Measurements from ENCODE around the gene CINP.
A peak's percentile ranks its signal among the peaks of the same experiment; 100 is the strongest.
"Not testable (repeated sequence)": the region's sequence is repeated elsewhere in the genome, so short reads cannot be mapped to it uniquely, and the experiment has no call there.

The CINP gene

DNA sequence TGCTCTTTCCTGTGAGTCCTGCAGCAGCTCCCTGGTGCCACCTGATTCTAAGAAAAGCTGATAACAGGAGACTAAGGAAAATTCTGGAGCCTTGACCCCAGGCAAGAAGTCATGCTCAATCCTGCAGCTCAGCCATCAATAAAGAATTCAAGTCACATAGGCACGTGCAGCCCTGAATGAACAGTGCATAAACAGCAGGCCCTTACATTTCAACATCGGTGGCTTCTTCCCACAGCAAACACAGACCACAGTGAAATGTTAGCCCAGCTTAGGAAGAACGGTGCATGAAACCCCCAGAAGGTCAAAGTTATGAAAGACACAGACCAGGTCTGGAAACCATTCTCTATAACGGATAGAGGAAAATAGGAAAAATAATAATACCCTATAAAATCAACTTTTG, 10.5 kb downstream of the CINP start:
- DNase-seq = no peak

DNA sequence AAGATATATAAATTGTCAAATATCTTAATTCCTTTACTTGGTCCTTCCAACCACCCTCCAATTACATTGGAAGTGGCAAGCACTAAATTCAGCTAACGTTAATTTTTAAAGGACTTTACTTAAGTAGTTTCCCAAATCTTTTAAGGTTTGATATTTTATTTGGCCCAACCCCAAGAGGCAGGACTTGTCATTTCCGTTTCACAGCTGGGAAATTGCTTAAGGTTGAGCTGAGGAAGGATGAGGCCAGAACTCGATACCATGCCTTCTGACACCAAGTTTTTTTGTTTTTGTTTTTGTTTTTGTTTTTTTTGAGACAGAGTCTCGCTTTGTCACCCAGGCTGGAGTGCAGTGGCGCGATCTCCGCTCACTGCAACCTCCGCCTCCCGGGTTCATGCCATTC, 11.1 kb downstream of the CINP start:
- DNase-seq = not testable (repeated sequence)

GRCh38 chr14:102351023-102351422, 11.7 kb downstream of the CINP start:
- DNase-seq = no peak

- DNase-seq = no peak
Measured at GRCh38 chr14:102348376-102348775, 14.3 kb downstream of the CINP start.

DNA sequence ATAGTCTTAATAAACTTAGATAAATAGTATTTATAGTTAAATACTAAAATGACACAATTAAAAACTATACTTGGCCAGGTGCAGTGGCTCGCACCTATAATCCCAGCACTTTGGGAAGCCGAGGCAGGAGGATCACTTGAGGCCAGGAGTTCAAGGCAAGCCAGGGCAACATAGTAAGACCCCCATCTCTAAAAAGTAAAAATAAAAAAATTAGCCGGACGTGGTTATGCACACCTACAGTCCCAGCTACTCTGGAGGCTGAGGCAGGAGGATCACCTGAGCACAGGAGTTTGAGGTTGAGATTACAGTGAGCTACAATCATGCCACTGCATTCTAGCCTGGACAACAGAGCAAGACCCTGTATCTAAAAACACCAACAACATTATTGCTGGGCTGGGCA, 16.0 kb downstream of the CINP start:
- DNase-seq = no peak

DNA sequence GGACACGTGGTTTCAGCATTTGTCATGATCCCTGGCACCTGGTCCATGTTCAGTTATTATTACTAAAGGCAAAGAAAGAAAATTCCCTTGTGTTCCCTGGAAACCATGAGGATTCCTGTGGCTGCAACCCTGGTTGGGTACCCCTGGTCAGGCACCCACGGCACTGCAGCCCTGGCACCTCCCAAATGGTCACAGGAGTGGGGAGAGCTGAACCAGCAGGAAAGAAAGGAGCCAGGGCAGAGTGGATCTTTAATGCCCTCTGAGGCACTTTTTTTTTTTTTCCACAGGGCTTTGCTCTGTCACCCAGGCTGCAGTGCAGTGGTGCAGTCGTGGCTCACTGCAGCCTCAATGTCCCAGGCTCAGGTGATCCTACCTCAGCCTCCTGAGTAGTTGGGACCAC, 17.5 kb downstream of the CINP start:
- DNase-seq = no peak

- no peak for DNase-seq
Measured at GRCh38 chr14:102344485-102344884, 18.2 kb downstream of the CINP start.

DNA sequence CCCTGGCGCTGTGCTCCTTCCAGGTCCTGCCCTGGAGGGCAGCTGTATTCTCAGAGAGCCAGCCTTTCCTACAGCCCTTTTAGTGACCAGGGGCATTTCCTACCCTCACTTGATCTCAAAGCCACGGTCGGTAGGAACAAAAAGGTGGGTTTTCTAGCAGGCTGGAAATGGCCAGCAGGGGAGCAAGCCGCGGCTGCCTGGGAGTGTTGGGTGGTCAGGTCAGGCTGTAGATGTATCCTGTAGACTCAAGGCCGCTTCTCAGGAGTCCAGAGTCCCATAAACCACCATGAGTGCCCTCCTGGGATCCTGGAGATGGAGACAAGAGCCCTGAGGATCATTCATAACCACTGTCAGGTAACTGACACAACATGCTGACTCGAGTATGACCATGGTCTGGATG, 18.6 kb downstream of the CINP start:
- DNase-seq = no peak

GRCh38 chr14:102342238-102342637, 20.5 kb downstream of the CINP start:
- no peak for DNase-seq

GRCh38 chr14:102341566-102341965, 21.1 kb downstream of the CINP start:
- no peak for DNase-seq

DNA sequence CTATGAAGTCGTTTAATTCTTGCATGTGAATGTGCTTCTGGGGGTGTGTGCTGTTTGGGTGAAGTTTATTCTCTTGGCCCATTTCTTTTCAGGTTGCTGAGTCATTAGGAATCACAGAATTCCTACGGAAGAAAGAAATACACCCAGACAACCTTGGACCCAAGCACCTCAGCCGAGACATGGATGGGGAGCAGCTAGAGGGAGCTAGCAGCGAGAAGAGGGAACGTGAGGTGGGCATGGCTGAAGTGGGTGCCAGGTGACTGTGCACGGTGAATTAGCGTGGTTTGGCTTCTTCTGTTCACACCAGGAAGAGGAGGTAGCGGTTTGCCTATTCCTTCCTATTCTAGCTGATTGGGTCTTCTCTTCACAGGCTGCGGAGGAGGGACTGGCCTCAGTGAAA, 24.0 kb downstream of the CINP start:
- DNase-seq = no peak

GRCh38 chr14:102335163-102335562, 27.5 kb downstream of the CINP start:
- DNase-seq = no peak

DNA sequence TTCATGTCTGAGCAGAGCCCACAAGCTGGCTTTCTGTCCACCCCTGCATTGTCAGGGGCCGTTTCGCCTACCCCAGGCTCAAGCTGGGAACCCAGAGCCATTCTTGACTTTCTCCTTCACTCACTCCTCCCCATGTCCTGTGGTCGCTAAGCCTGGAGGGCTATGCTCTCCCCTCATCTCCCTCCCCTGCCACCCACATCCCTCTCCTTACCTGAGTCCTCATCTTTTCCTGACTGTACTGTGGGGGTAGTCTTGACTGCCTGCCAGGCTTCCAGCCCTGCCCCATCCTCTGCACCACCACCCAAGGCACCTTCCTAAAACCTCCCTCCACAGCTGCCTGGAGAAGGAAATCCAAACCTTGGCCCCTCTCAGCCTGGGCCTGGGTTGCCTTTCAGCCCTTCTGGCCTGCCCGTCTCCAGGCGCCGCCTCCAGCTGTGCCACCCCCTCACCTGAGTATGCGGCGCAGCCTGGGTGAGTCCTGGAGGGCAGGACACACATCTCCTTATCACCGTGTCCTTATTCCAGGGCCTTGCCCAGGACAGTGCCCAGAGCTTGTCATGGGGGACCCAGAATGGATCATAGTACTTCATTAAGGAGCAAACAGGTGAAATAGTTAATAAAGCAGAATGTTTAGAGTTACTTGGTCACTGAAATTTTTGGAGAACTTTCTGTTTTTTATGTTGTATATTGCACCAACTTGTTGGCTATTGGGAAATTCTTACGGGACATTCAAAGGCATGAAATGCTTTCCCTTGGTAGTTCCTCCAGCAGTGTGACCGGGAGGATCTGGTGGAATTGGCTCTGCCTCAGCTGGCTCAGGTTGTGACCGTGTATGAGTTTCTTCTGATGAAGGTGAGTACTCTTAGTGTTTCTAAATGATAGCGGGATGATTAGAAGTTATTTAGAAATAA, 28.6 kb downstream of the CINP start:
- no peak for DNase-seq

GRCh38 chr14:102333390-102333789, 29.3 kb downstream of the CINP start:
- DNase-seq = no peak

- no peak for DNase-seq
Measured at GRCh38 chr14:102330806-102331205, 31.9 kb downstream of the CINP start.

DNA sequence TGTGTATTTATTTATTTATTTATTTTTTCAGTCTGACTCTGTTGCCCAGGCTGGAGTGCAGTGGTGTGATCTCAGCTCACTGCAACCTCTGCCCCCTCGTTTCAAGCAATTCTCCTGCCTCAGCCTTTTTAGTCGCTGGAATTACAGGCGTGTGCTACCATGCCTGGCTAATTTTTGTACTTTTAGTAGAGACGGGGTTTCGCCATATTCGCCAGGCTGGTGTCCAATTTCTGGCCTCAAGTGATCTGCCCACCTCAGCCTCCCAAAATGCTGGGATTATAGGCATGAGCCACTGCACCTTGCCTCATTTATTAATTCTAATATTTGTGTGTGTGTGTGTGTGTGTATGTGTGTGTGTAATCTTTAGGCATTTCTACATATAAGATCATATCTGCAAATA, 33.3 kb downstream of the CINP start:
- DNase-seq = not testable (repeated sequence)

GRCh38 chr14:102326583-102326982, 36.1 kb downstream of the CINP start:
- DNase-seq = no peak

DNA sequence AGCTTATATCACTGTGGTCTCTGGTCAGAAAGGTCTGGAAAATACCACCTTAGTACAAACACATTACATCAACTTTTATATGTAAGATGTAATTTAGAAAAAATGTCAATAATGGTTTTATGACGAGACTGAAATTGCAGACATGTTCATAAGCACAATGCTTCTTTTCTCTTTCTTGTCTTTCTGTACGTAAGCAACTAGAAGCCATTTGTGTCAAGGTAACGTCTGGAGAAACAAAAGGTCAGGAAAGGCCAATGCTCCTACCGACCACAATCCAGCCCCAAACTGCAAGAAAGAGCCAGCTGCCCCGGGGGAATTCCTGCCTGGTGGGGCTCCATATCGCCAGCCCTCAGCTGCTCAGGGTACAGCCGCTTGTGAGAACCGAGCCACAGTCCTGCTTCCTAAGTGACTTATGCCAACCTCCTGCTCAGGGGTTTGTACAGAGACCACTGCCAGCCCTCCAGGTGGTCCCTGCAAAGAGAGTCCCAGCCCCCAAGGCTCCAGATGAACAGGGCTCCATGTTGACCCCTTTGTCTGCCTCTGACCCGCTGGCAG, 36.8 kb downstream of the CINP start:
- DNase-seq = no peak

GRCh38 chr14:102323102-102323501, 39.6 kb downstream of the CINP start:
- DNase-seq = peak; percentile 12

GRCh38 chr14:102321456-102322422, 41.0 kb downstream of the CINP start:
- DNase-seq = no peak

GRCh38 chr14:102320671-102321455, 41.8 kb downstream of the CINP start:
- no peak for DNase-seq

- DNase-seq = no peak
Measured at GRCh38 chr14:102320033-102320660, 42.5 kb downstream of the CINP start.
